DOHH2 (cell line): ENCODE data around the gene ZNF296.

Experiments
- H3F3A ChIP-seq: fragments of 200-600 bp; sonication (generic), shearing (Covaris generic); 2 replicates; pipeline ENCODE4 v1.6.0; 2016; ENCODE audit warnings: antibody characterized with exemption, mild to moderate bottlenecking; ENCODE audit not compliant: control insufficient read depth, insufficient read depth
- H3K27ac ChIP-seq: fragments of 200-600 bp; sonication (generic); 2 replicates; pipeline ENCODE4 v1.5.1; 2014; ENCODE audit warnings: low read depth, mild to moderate bottlenecking, low read length, moderate library complexity
- H3K27me3 ChIP-seq: fragments of 200-600 bp; sonication (generic); 2 replicates; pipeline ENCODE4 v1.6.1; 2014; ENCODE audit warnings: mild to moderate bottlenecking, low read length, mixed read lengths; ENCODE audit not compliant: control insufficient read depth
- H3K36me3 ChIP-seq: fragments of 200-600 bp; sonication (generic); 2 replicates; pipeline ENCODE4 v1.6.1; 2014; ENCODE audit warnings: mild to moderate bottlenecking, low read length, moderate library complexity, mixed read lengths; ENCODE audit not compliant: control insufficient read depth
- H3K4me1 ChIP-seq: fragments of 200-600 bp; sonication (generic); 2 replicates; pipeline ENCODE4 v1.6.1; 2014; ENCODE audit warnings: mild to moderate bottlenecking, low read length, mixed read lengths; ENCODE audit not compliant: control insufficient read depth
- H3K4me2 ChIP-seq: fragments of 200-600 bp; sonication (generic); 2 replicates; pipeline ENCODE4 v1.6.0; 2014; ENCODE audit warnings: mild to moderate bottlenecking, low read length, moderate library complexity
- H3K4me3 ChIP-seq: fragments of 200-600 bp; sonication (generic); 2 replicates; pipeline ENCODE4 v1.5.1; 2014; ENCODE audit warnings: mild to moderate bottlenecking, low read length, mixed read lengths
- H3K79me2 ChIP-seq: fragments of 200-600 bp; sonication (generic); 2 replicates; pipeline ENCODE4 v1.6.1; 2014; ENCODE audit warnings: mild to moderate bottlenecking, low read length, mixed read lengths; ENCODE audit not compliant: control insufficient read depth
- H3K9me2 ChIP-seq: fragments of 200-600 bp; sonication (generic); replicated peaks from 2 replicates; pipeline ENCODE4 v1.6.1; 2014; ENCODE audit warnings: mild to moderate bottlenecking, low read length, mixed read lengths; ENCODE audit not compliant: control insufficient read depth
- H3K9me3 ChIP-seq: fragments of 200-600 bp; sonication (generic); 2 replicates; pipeline ENCODE4 v1.6.1; 2014; ENCODE audit warnings: antibody characterized with exemption, low read length, mixed read lengths; ENCODE audit not compliant: control insufficient read depth, insufficient read depth
- H4K20me1 ChIP-seq: fragments of 200-600 bp; sonication (generic); 2 replicates; pipeline ENCODE4 v1.6.0; 2014; ENCODE audit warnings: low read depth, mild to moderate bottlenecking, antibody characterized with exemption, low read length, moderate library complexity; ENCODE audit not compliant: control insufficient read depth, insufficient read depth
- EZH2phosphoT487 ChIP-seq: fragments of 200-600 bp; sonication (generic); IDR thresholded peaks from 2 replicates; pipeline ENCODE4 v1.6.1; 2017; ENCODE audit warnings: borderline replicate concordance, mild to moderate bottlenecking, antibody characterized with exemption, low read length, moderate library complexity, mixed read lengths
- TF ChIP-seq, protein P1 (sequence below): fragments of 200-600 bp; sonication (generic); IDR thresholded peaks from one replicate; pipeline ENCODE4 v1.5.1; 2014; ENCODE audit warnings: antibody characterized with exemption, mild to moderate bottlenecking, low read depth, low read length; ENCODE audit not compliant: poor library complexity, severe bottlenecking

The ZNF296 gene

GRCh38 chr19:45023048-45023447 lies 53.2 kb downstream of the ZNF296 start:
- Histone ChIP-seq H3K27me3 (no peaks in the 10 kb centered on the region), H3K4me1 (peaks cover 9% of the 10 kb centered on the region), H3K36me3 (peaks cover 37% of the 10 kb centered on the region), H3K4me2 (no peak overlapping the region), H3K4me3 (no peak overlapping the region), H3F3A (peaks cover 2% of the 10 kb centered on the region; the same call in 1 of the 2 replicates), H3K9me3 (no peaks in the 10 kb centered on the region), H4K20me1 (no peaks in the 10 kb centered on the region), H3K27ac (no peak overlapping the region), H3K79me2 (0 out of 2 replicates have a peak, but pooled peaks cover 5% of the 10 kb centered on the region), H3K9me2 (no peaks in the 10 kb centered on the region)
- TF ChIP-seq EZH2phosphoT487 = no peak
- TF ChIP-seq, protein P1, sequence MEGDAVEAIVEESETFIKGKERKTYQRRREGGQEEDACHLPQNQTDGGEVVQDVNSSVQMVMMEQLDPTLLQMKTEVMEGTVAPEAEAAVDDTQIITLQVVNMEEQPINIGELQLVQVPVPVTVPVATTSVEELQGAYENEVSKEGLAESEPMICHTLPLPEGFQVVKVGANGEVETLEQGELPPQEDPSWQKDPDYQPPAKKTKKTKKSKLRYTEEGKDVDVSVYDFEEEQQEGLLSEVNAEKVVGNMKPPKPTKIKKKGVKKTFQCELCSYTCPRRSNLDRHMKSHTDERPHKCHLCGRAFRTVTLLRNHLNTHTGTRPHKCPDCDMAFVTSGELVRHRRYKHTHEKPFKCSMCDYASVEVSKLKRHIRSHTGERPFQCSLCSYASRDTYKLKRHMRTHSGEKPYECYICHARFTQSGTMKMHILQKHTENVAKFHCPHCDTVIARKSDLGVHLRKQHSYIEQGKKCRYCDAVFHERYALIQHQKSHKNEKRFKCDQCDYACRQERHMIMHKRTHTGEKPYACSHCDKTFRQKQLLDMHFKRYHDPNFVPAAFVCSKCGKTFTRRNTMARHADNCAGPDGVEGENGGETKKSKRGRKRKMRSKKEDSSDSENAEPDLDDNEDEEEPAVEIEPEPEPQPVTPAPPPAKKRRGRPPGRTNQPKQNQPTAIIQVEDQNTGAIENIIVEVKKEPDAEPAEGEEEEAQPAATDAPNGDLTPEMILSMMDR = no peak

- no peak overlapping the region for H3K27ac ChIP-seq
- peaks cover 20% of the 10 kb centered on the region for H3K4me1 ChIP-seq
- no peaks in the 10 kb centered on the region for H3K9me2 ChIP-seq
- H3K9me3 ChIP-seq = no peaks in the 10 kb centered on the region
- H3F3A ChIP-seq = peaks cover 10% of the 10 kb centered on the region
- H4K20me1 ChIP-seq = no peaks in the 10 kb centered on the region
- 0 out of 2 replicates have a peak, but pooled peaks cover 5% of the 10 kb centered on the region for H3K79me2 ChIP-seq
- H3K4me2 ChIP-seq = no peak overlapping the region
- no peaks in the 10 kb centered on the region for H3K27me3 ChIP-seq
- no peak overlapping the region for H3K4me3 ChIP-seq
- no peak for TF ChIP-seq EZH2phosphoT487
- TF ChIP-seq, protein P1 = no peak
- H3K36me3 ChIP-seq = peaks cover 37% of the 10 kb centered on the region
These were observed 54.3 kb downstream of the ZNF296 start for GRCh38 chr19:45021971-45022370.
